Upper lobe of left lung (tissue), 4 donors: ENCODE results near the gene C4orf33.

ENCODE experiments used
- CTCF ChIP-seq, 6 experiments: fragments of 450-650 bp in 4 of 6; fragments of 200-600 bp in 2 of 6; sonication (generic) in 2 of 6; IDR thresholded peaks; one replicate each; pipeline ENCODE4 v1.5.1; 2016 to 2019; ENCODE audit warnings: antibody characterized with exemption in 6 of 6
- POLR2A ChIP-seq, 4 donors: fragments of 450-650 bp; IDR thresholded peaks; one replicate each; pipeline ENCODE4 v1.5.1; 2016 to 2017; ENCODE audit warnings: antibody characterized with exemption in 4 of 4, mild to moderate bottlenecking in 2 of 4

- TF ChIP-seq POLR2A (IDR thresholded peaks at IDR 0.05) (no peak), CTCF (IDR thresholded peaks at IDR 0.05) (no peak)
Measured at GRCh38 chr4:129153700-129154099, 57.7 kb downstream of the C4orf33 start.
